Mucosa of descending colon (tissue), 3 donors: ENCODE results near the gene PKP1. TPM values are rescaled to one million over a fixed set of nuclear protein-coding genes. Genes with fewer than 3 reads are reported as not detected.
A peak's percentile ranks its signal among the peaks of the same experiment; 100 is the strongest.

ENCODE experiments used
- ATAC-seq: fragments of 200-7000 bp; cut with Tn5 transposase; one replicate; pipeline ENCODE4 v1.9.1; 2020; ENCODE audit warnings: mild to moderate bottlenecking, moderate library complexity
- DNase-seq, 3 donors: peaks; one replicate each; pipeline ENCODE4 v3.0.0-alpha.2; 2020
- H3K36me3 ChIP-seq: fragments of 200-600 bp; one replicate; pipeline ENCODE4 v1.8.0; 2021; ENCODE audit warnings: low read depth, mild to moderate bottlenecking
- H3K4me1 ChIP-seq: fragments of 200-600 bp; one replicate; pipeline ENCODE4 v1.8.0; 2021; ENCODE audit warnings: low read depth, mild to moderate bottlenecking
- H3K4me3 ChIP-seq: fragments of 200-600 bp; one replicate; pipeline ENCODE4 v1.8.0; 2021; ENCODE audit warnings: mild to moderate bottlenecking
- H3K9me3 ChIP-seq: fragments of 200-600 bp; one replicate; pipeline ENCODE4 v1.8.0; 2021; ENCODE audit warnings: mild to moderate bottlenecking
- CTCF ChIP-seq: fragments of 200-600 bp; IDR thresholded peaks from one replicate; pipeline ENCODE4 v1.8.0; 2022; ENCODE audit warnings: antibody characterized with exemption, mild to moderate bottlenecking
- intact Hi-C, 2 donors: fragments of 100-400 bp; cut with DNase I in 1 of 2; cut with micrococcal nuclease in 1 of 2; formaldehyde crosslinking; loops; one replicate each; pipeline versions ENCODE4 v1.11.0 to v1.11.1; 2022; cut with DNase I, micrococcal nuclease
- total RNA-seq, 3 donors: library from RNA; stranded (reverse); fragmentation: NEBNext Ultra II Directional in 2 of 3; extraction: Animal tissue kit (Norgen Biotek cat#: 25700) in 2 of 3; gene quantifications; one replicate each; pipeline versions ENCODE4 v1.2.1 to v1.2.4, GENCODE V29; 2021 to 2023
- donor health status: DM: no; HTN: no; CAD: no; lungs with moderate emphysema.
- donor health status: DM: no; HTN: no; CAD: no.
- donor health status: DM: no; HTN: yes; CAD: no.

Gene PKP1
- total RNA-seq, 3 donors from 2014 or later: 0.27 to 0.41 TPM; not detected in 1

DNA sequence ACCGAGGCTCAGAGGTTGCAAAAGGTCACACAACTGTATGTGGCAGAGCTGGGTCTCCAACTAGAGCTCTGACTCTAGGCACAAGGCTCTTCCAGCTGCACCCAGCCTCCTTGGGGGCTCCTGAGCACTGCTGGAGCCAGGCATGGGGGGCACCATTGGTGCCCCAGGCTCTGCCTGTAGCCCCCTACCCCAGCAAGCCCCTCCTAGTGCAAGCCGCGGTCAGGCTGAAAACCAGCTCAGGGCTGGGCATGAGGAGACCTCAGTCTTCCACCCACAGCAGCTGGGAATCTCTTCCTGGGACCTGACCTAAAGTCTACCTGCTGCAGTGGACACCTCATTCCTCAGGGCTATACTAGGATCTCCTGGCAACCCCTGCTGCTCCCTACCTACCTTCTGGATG lies 79.6 kb downstream of the PKP1 start:
- Histone ChIP-seq H3K36me3 (no peaks in the 10 kb centered on the region), H3K4me1 (no peaks in the 10 kb centered on the region), H3K9me3 (no peaks in the 10 kb centered on the region), H3K4me3 (no peak overlapping the region)
- DNase-seq (no peak), ATAC-seq (no peak)
- TF ChIP-seq CTCF: no peak
- intact Hi-C loops: loop anchor here in 1 of 2 donors (5.0 kb wide), 1 partner anchor 111 kb away; no protein-coding TSS in a partner anchor

- intact Hi-C loops: loop anchor here in 1 of 2 donors (5.0 kb wide), 1 partner anchor 111 kb away; no protein-coding TSS in a partner anchor
- no peak overlapping the region for H3K4me3 ChIP-seq
- no peaks in the 10 kb centered on the region for H3K4me1 ChIP-seq
- no peaks in the 10 kb centered on the region for H3K9me3 ChIP-seq
- DNase-seq (peak in 1 of 3 donors; percentile 4), ATAC-seq (no peak)
- TF ChIP-seq CTCF: no peak
- H3K36me3 ChIP-seq: no peaks in the 10 kb centered on the region
These were observed 80.2 kb downstream of the PKP1 start for GRCh38 chr1:201363467-201363866.

GRCh38 chr1:201364808-201365105 lies 81.5 kb downstream of the PKP1 start:
- DNase-seq: peak in 1 of 3 donors; percentile 10
- Histone ChIP-seq H3K9me3 (no peaks in the 10 kb centered on the region), H3K36me3 (no peaks in the 10 kb centered on the region), H3K4me1 (no peaks in the 10 kb centered on the region), H3K4me3 (no peak overlapping the region)
- ATAC-seq: no peak
- no peak for TF ChIP-seq CTCF
- intact Hi-C loops: loop anchor here in 1 of 2 donors (5.0 kb wide), 1 partner anchor 112 kb away; no protein-coding TSS in a partner anchor

- H3K4me3 ChIP-seq: no peak overlapping the region
- H3K36me3 ChIP-seq: no peaks in the 10 kb centered on the region
- DNase-seq (peak in 1 of 3 donors; percentile 41), ATAC-seq (no peak)
- no peaks in the 10 kb centered on the region for H3K4me1 ChIP-seq
- no peak for TF ChIP-seq CTCF
- intact Hi-C loops: no loop called here
- H3K9me3 ChIP-seq: no peaks in the 10 kb centered on the region
These were observed 81.9 kb downstream of the PKP1 start for GRCh38 chr1:201365251-201365650.

DNA sequence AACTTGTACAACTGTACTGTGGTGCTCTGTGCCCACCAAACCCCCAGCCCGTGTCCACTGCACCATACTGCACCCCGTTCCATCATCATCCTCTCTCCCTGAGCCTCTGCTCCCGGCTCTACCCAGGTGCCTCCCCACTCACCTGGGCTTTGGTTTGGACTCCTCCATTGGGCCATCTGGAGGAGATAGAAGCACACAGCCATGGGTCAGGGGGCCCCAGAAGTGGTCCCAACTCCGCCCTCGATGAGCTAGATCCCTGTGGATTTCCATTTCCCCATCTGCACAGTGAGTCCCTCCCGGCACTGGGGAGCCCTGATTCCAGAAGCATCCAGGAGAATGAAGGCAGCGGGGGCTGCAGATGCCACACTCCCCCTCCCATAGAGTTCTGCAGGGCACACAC lies 83.4 kb downstream of the PKP1 start:
- intact Hi-C loops: no loop called here
- Histone ChIP-seq H3K9me3 (no peaks in the 10 kb centered on the region), H3K4me3 (no peak overlapping the region), H3K4me1 (no peaks in the 10 kb centered on the region), H3K36me3 (no peaks in the 10 kb centered on the region)
- DNase-seq (no peak), ATAC-seq (no peak)
- no peak for TF ChIP-seq CTCF

GRCh38 chr1:201369209-201369608 lies 85.9 kb downstream of the PKP1 start:
- intact Hi-C loops: no loop called here
- ATAC-seq (no peak), DNase-seq (no peak)
- no peak for TF ChIP-seq CTCF
- Histone ChIP-seq H3K36me3 (no peaks in the 10 kb centered on the region), H3K4me3 (no peak overlapping the region), H3K9me3 (no peaks in the 10 kb centered on the region), H3K4me1 (no peaks in the 10 kb centered on the region)
